ENCODE results near the gene CXCR3.

DNA sequence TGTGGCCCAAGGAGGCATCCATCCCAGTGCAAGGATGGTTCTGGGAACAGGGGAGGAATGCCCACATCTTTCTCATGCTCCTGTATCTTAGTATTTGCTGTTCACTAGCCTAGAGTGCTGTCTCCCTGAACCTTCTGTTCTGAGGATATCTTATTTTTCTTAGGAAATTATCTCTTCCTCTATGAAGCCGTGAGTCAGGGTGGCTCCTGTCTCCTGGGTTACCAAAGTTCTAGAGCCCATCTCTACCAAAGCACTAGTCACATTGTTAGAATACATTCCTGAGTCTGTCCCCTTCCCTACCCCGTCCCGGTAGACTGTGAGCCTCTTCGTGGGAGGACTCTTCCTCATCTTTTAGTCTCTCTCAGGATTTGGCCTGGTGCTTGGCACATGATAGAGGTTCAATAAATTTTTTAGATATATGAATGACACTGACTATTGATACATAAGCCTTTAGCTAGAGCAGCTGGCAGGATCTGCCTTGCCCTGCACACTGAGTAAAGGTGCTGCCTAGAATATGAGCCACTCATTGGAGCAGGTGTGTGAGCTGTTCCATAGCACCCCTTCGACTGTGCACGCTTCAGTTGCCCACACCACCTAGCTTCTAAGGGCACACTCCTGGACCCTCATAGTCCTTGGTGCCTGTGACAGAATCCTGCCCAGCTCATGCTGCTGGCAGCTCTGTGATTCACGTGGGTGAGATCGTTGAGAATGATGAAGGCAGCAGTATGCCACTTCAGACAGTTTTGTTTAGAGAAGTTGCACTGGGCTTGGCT lies 13.3 kb downstream of the CXCR3 start:
- no peak for TF ChIP-seq EZH2 (IDR thresholded peaks at IDR 0.05; ENCODE audit: low read length)
- TF ChIP-seq, protein P1, sequence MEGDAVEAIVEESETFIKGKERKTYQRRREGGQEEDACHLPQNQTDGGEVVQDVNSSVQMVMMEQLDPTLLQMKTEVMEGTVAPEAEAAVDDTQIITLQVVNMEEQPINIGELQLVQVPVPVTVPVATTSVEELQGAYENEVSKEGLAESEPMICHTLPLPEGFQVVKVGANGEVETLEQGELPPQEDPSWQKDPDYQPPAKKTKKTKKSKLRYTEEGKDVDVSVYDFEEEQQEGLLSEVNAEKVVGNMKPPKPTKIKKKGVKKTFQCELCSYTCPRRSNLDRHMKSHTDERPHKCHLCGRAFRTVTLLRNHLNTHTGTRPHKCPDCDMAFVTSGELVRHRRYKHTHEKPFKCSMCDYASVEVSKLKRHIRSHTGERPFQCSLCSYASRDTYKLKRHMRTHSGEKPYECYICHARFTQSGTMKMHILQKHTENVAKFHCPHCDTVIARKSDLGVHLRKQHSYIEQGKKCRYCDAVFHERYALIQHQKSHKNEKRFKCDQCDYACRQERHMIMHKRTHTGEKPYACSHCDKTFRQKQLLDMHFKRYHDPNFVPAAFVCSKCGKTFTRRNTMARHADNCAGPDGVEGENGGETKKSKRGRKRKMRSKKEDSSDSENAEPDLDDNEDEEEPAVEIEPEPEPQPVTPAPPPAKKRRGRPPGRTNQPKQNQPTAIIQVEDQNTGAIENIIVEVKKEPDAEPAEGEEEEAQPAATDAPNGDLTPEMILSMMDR (optimal IDR thresholded peaks at IDR 0.05 in 1 of 3, IDR thresholded peaks at IDR 0.05 in 1 of 3, conservative IDR thresholded peaks at IDR 0.05 in 1 of 3; ENCODE audit: extremely low read depth in 1 of 3, insufficient read depth in 2 of 3, low read length in 3 of 3): no peak

Measured in keratinocyte (primary cell).